ENCODE data around the gene IL17C. TPM values are rescaled to one million over a fixed set of nuclear protein-coding genes. Genes with fewer than 3 reads are reported as not detected.

The IL17C gene
- polyA plus RNA-seq, 2 of the 4 experiments (the other 2 are of a cell fraction): not detected

GRCh38 chr16:88652762-88653063 is 14.3 kb downstream of the IL17C start:
- ChIA-PET POLR2A (no interaction called here), CTCF (interaction anchor here (1.1 kb wide), 1 partner anchor 18 kb away, joined by 3 read pairs; no protein-coding TSS in a partner anchor)
- WGBS (ENCODE audit: missing lambda C conversion rate): 89% methylated on average over 5 of the region's 8 CpGs
- FAIRE-seq (no peak), DNase-seq (ENCODE audit: low read depth in 1 of 2, low spot score in 1 of 2) (no peak), ATAC-seq (no peak)
- Histone ChIP-seq H3K4me2 (no peak overlapping the region), H3K4me3 (no peak overlapping the region), H3K27ac (no peak overlapping the region), H3K4me1 (peaks cover 21% of the 10 kb centered on the region), H3K9me3 (no peaks in the 10 kb centered on the region)
- no peak for TF ChIP-seq RNF2 (IDR thresholded peaks at IDR 0.05; ENCODE audit: borderline replicate concordance, low read depth)
- TF ChIP-seq MAFK (IDR thresholded peaks at IDR 0.05; ENCODE audit: partially characterized antibody): no peak
- TF ChIP-seq MAZ (IDR thresholded peaks at IDR 0.05; ENCODE audit: borderline replicate concordance, low read depth, low read length): no peak
- no peak for TF ChIP-seq HOXB5 (CRISPR knock-in tag; IDR thresholded peaks at IDR 0.05)
- no peak for TF ChIP-seq PHF8 (IDR thresholded peaks at IDR 0.05; ENCODE audit: borderline replicate concordance, low read depth)
- TF ChIP-seq RFX5 (IDR thresholded peaks at IDR 0.05): no peak
- no peak for TF ChIP-seq ESRRA (IDR thresholded peaks at IDR 0.05; ENCODE audit: borderline replicate concordance, low read length)
- TF ChIP-seq FOSB (CRISPR knock-in tag; IDR thresholded peaks at IDR 0.05): no peak
- no peak for TF ChIP-seq MAX (IDR thresholded peaks at IDR 0.05)
- no peak for TF ChIP-seq HOXA7 (CRISPR knock-in tag; IDR thresholded peaks at IDR 0.05)
- TF ChIP-seq PBX3 (IDR thresholded peaks at IDR 0.05): no peak
- TF ChIP-seq TFCP2L1 (CRISPR knock-in tag; IDR thresholded peaks at IDR 0.05): no peak
- no peak for TF ChIP-seq TP53 (CRISPR knock-in tag; IDR thresholded peaks at IDR 0.05)
- TF ChIP-seq EP300 (IDR thresholded peaks at IDR 0.05): no peak
- no peak for TF ChIP-seq NFE2L2 (conservative IDR thresholded peaks at IDR 0.05; ENCODE audit: low read length)

- ATAC-seq: no peak
- peaks cover 21% of the 10 kb centered on the region for H3K4me1 ChIP-seq
- CTCF ChIA-PET: interaction anchor here (1.0 to 1.1 kb wide), 3 partner anchors 18 to 68 kb away, joined by 3 read pairs; no protein-coding TSS in a partner anchor
- H3K27ac ChIP-seq: no peak overlapping the region
- TF ChIP-seq CTCF (IDR thresholded peaks at IDR 0.05) (no peak), RAD21 (conservative IDR thresholded peaks at IDR 0.05 in 1 of 2, IDR thresholded peaks at IDR 0.05 in 1 of 2) (no peak), REST (IDR thresholded peaks at IDR 0.05) (no peak), BHLHE40 (IDR thresholded peaks at IDR 0.05; ENCODE audit: low read depth, low read length) (no peak), RNF2 (IDR thresholded peaks at IDR 0.05; ENCODE audit: borderline replicate concordance, low read depth) (no peak), FOSB (CRISPR knock-in tag; IDR thresholded peaks at IDR 0.05) (no peak), CEBPB (IDR thresholded peaks at IDR 0.05) (no peak), ELK1 (IDR thresholded peaks at IDR 0.05; ENCODE audit: low read depth, low read length) (no peak), CHD2 (IDR thresholded peaks at IDR 0.05; ENCODE audit: low read length, partially characterized antibody) (no peak), FOXS1 (CRISPR knock-in tag; IDR thresholded peaks at IDR 0.05) (no peak), RFX5 (IDR thresholded peaks at IDR 0.05) (no peak), POLR2A (IDR thresholded peaks at IDR 0.05; ENCODE audit: low read length) (no peak), ZC3H11A (IDR thresholded peaks at IDR 0.05) (no peak)
- WGBS (ENCODE audit: missing lambda C conversion rate): 86% methylated on average over 12 of the region's 13 CpGs
- POLR2A ChIA-PET: no interaction called here
- DNase-seq (ENCODE audit: low read depth in 1 of 2, low spot score in 1 of 2): no peak
- FAIRE-seq: no peak
- no peaks in the 10 kb centered on the region for H3K9me3 ChIP-seq
- H3K4me2 ChIP-seq: no peak overlapping the region
- H3K4me3 ChIP-seq: no peak overlapping the region
These were observed 14.7 kb downstream of the IL17C start for GRCh38 chr16:88653101-88653500.

Measured in A549 (cell line).